Cardiac muscle cell (in vitro differentiated cells and primary cell): Measurements from ENCODE around the gene NOL8. TPM values are rescaled to one million over a fixed set of nuclear protein-coding genes. Genes with fewer than 3 reads are reported as not detected.

Source experiments
- DNase-seq, 2 donors: peaks; one replicate each; pipeline versions ENCODE4 v3.0.0 to v3.0.0-alpha.2; 2010 to 2017; ENCODE audit warnings: low read depth in 1 of 2, low spot score in 1 of 2
- H3K27ac ChIP-seq: fragments of 200-600 bp; sonication (generic); 2 replicates; pipeline ENCODE4 v1.5.1; 2016
- H3K27me3 ChIP-seq: fragments of 200-600 bp; sonication (generic); 2 replicates; pipeline ENCODE4 v1.6.0; 2016; ENCODE audit warnings: control low read depth
- H3K36me3 ChIP-seq: fragments of 200-600 bp; sonication (generic); 2 replicates; pipeline ENCODE4 v1.5.1; 2016; ENCODE audit warnings: control low read depth
- H3K4me1 ChIP-seq: fragments of 200-600 bp; sonication (generic); 2 replicates; pipeline ENCODE4 v1.8.1; 2017; ENCODE audit warnings: low read depth, mild to moderate bottlenecking, mixed run types
- H3K4me3 ChIP-seq: fragments of 200-600 bp; sonication (generic); 2 replicates; pipeline ENCODE4 v1.5.1; 2016; ENCODE audit warnings: mild to moderate bottlenecking
- H3K9me3 ChIP-seq: fragments of 200-600 bp; sonication (generic); 2 replicates; pipeline ENCODE4 v1.5.1; 2017; ENCODE audit warnings: low read depth, mild to moderate bottlenecking, control low read depth
- polyA plus RNA-seq: library from polyadenylated mRNA; unstranded; fragments of >200 nt; fragmentation: Nextera tagmentation; extraction: Ambion mirVana; gene quantifications from 2 replicates; pipeline ENCODE4 v1.2.1, GENCODE V29; 2016
- total RNA-seq: library from RNA; depleted of rRNA; stranded (reverse); fragments of >200 nt; gene quantifications from 2 replicates; pipeline ENCODE4 v1.2.3, GENCODE V29; 2016
- TF ChIP-seq, protein P1 (sequence below): IDR thresholded peaks from 2 replicates; pipeline ENCODE4 v1.5.1; 2012; ENCODE audit warnings: low read depth, mild to moderate bottlenecking, low read length

NOL8 gene
- total and polyA plus RNA-seq, 2 experiments from 2014 or later, result 15.1 to 21.6 TPM

DNA sequence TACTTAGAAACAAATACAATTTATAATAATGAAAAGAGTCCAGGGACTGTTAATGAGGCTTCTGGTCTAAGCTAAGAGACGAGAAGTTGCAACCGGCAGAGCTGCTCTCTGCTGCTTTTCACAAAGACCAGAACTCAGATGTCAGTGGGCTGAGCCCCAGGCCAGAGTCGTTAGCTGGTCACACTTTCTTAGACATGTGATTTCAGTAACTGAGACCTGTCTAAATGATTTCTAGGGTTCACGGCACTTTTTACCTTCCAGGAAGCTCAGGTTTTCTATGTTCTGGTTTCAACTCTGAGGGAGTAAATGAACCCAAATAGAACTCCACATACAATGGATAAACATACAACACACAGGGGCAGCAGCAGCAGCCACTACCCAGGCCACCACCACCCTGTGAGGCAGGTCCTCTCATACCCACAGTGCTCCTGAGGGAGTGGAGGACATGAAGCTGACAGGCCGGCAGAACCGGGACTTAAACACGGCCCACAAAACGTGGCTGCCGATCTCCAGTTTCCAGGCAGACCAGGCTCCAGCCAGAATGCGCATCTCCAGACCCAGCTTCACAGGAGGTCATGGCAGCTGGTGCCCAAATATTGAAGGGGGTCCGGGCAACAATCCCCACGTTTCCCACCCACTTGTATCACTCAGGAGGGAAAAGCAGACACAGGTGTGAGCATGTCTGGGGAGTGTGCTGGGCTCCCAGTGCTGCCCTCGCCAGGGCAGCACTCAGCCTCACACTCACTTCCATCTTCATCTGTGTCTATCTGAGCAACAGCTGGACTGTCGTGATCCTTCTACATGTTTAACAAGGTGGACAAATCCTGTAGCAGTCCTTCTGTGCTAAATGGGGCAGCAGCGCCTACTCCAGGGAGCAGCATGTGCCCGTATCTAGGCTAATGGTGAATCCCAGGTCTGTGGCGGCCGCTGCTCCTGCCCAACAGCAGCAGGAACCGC lies 70.5 kb downstream of the NOL8 start:
- no peaks in the 10 kb centered on the region for H3K4me1 ChIP-seq
- H3K9me3 ChIP-seq, result no peaks in the 10 kb centered on the region
- H3K27ac ChIP-seq, result no peak overlapping the region
- H3K36me3 ChIP-seq, result peaks cover 83% of the 10 kb centered on the region
- no peak for DNase-seq
- TF ChIP-seq, protein P1, sequence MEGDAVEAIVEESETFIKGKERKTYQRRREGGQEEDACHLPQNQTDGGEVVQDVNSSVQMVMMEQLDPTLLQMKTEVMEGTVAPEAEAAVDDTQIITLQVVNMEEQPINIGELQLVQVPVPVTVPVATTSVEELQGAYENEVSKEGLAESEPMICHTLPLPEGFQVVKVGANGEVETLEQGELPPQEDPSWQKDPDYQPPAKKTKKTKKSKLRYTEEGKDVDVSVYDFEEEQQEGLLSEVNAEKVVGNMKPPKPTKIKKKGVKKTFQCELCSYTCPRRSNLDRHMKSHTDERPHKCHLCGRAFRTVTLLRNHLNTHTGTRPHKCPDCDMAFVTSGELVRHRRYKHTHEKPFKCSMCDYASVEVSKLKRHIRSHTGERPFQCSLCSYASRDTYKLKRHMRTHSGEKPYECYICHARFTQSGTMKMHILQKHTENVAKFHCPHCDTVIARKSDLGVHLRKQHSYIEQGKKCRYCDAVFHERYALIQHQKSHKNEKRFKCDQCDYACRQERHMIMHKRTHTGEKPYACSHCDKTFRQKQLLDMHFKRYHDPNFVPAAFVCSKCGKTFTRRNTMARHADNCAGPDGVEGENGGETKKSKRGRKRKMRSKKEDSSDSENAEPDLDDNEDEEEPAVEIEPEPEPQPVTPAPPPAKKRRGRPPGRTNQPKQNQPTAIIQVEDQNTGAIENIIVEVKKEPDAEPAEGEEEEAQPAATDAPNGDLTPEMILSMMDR, result no peak
- no peaks in the 10 kb centered on the region for H3K27me3 ChIP-seq
- H3K4me3 ChIP-seq, result no peak overlapping the region

DNA sequence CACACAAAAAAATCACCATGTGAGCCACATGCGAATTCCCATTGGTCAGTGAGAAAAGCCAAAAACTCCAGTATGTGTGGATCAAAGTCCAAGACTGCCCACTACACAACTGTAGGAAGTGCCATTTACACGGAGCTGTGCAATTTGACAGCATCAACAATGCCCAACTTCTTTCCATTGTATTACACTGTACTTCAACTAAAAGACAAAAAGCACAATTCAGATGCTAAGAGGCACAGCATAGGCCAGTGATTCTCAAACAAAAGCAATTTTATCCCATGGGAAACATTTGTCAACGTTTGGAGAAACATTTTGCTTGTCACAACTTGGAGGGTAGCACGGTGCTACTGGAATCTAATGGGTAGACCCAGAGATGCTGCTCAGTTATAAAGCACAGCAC lies 71.5 kb downstream of the NOL8 start:
- H3K4me3 ChIP-seq, result no peak overlapping the region
- no peaks in the 10 kb centered on the region for H3K27me3 ChIP-seq
- no peaks in the 10 kb centered on the region for H3K9me3 ChIP-seq
- no peak for DNase-seq
- TF ChIP-seq, protein P1, result no peak
- no peak overlapping the region for H3K27ac ChIP-seq
- no peaks in the 10 kb centered on the region for H3K4me1 ChIP-seq
- peaks cover 83% of the 10 kb centered on the region for H3K36me3 ChIP-seq

DNA sequence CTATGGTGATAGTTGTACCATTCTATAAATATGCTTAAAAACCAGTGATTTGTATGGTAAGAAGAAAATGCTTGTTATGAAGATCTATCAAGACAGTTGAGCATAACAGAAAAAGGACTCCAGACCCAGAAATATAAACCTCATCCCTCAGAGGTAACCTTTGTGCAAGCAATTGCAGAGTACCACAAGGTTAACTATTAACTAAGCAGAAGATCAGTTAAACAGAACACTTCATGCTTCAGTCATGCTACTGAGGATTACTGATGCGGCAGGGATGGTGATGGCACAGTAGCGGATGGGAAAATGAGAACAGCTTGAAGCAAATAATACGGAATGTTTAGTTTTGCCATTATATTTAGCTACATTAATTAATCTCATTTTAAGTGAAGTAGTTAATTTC lies 77.2 kb downstream of the NOL8 start:
- Histone ChIP-seq H3K27ac (no peak overlapping the region), H3K4me3 (no peak overlapping the region), H3K27me3 (no peaks in the 10 kb centered on the region), H3K4me1 (no peaks in the 10 kb centered on the region), H3K36me3 (peaks cover 78% of the 10 kb centered on the region), H3K9me3 (no peaks in the 10 kb centered on the region)
- TF ChIP-seq, protein P1, result no peak
- DNase-seq, result no peak

Other genes starting within 250 kb of the NOL8 start
- 42.6 and 48.1 TPM in 2 replicates for gene SPTLC1, start 209.9 kb downstream of the NOL8 start, total RNA-seq
- gene SPTLC1, start 209.9 kb downstream of the NOL8 start, polyA plus RNA-seq, result 46.0 and 48.1 TPM in 2 replicates
- gene IARS1, start 31.7 kb downstream of the NOL8 start, total RNA-seq, result 96.3 and 97.0 TPM in 2 replicates
- 87.1 and 96.8 TPM in 2 replicates for gene IARS1, start 31.7 kb downstream of the NOL8 start, polyA plus RNA-seq
- gene CENPP, start 603 bp upstream of the NOL8 start, total RNA-seq, result 1.6 TPM in 2 replicates
- 5.0 and 9.8 TPM in 2 replicates for gene CENPP, start 603 bp upstream of the NOL8 start, polyA plus RNA-seq
- 0.11 TPM in 1 of 2 replicates, not detected in the other for gene OGN, start 79.2 kb upstream of the NOL8 start, total RNA-seq
- 0.27 and 0.35 TPM in 2 replicates for gene OGN, start 79.2 kb upstream of the NOL8 start, polyA plus RNA-seq
- not detected in 2 replicates for gene OMD, start 99.1 kb upstream of the NOL8 start, total RNA-seq
- gene OMD, start 99.1 kb upstream of the NOL8 start, polyA plus RNA-seq, result not detected in 2 replicates
- not detected in 2 replicates for gene ASPN, start 157.2 kb upstream of the NOL8 start, total RNA-seq
- 0.24 TPM in 1 of 2 replicates, not detected in the other for gene ASPN, start 157.2 kb upstream of the NOL8 start, polyA plus RNA-seq
- not detected in 2 replicates for gene ECM2, start 210.6 kb upstream of the NOL8 start, total RNA-seq
- gene ECM2, start 210.6 kb upstream of the NOL8 start, polyA plus RNA-seq, result not detected in 2 replicates